A549 (cell line): ENCODE results near the gene ASB7.

ENCODE experiments used
- CTCF ChIP-seq: fragments of >200 bp; sonication (Bioruptor Twin); formaldehyde crosslinking; IDR thresholded peaks from 3 replicates; pipeline ENCODE4 v1.5.1; 2016
- ELK1 ChIP-seq: fragments of 150-350 bp; IDR thresholded peaks from 2 replicates; pipeline ENCODE4 v1.6.1; 2014; ENCODE audit warnings: low read depth, mild to moderate bottlenecking, low read length
- EP300 ChIP-seq, 2 experiments: fragments of >200 bp; sonication (Bioruptor Twin); formaldehyde crosslinking; IDR thresholded peaks; 2 replicates in 1 of 2; 3 replicates in 1 of 2; pipeline ENCODE4 v1.6.1; 2016 to 2017
- HDAC2 ChIP-seq: fragments of 200-600 bp; sonication (generic); IDR thresholded peaks from 2 replicates; pipeline ENCODE4 v1.6.1; 2016
- HMGXB4 ChIP-seq: fragments of 250-450 bp; sonication (Bioruptor Pico); IDR thresholded peaks from 2 replicates; pipeline ENCODE4 v1.5.0; 2021; ENCODE audit warnings: mild to moderate bottlenecking, moderate library complexity, borderline replicate concordance
- JUN ChIP-seq, 2 experiments: fragments of >200 bp; sonication (Bioruptor Twin); formaldehyde crosslinking; IDR thresholded peaks; 2 replicates in 1 of 2; 3 replicates in 1 of 2; pipeline ENCODE4 v1.6.1; 2016 to 2017
- KDM1A ChIP-seq: fragments of 200-600 bp; sonication (generic); IDR thresholded peaks from 2 replicates; pipeline ENCODE4 v1.6.1; 2016; ENCODE audit warnings: low read depth, mild to moderate bottlenecking
- MYC ChIP-seq: IDR thresholded peaks from 2 replicates; pipeline ENCODE4 v1.6.1; 2012; ENCODE audit warnings: mild to moderate bottlenecking, inconsistent platforms, low read length, improper control_type of control experiment, borderline replicate concordance
- POLR2A ChIP-seq: IDR thresholded peaks from 2 replicates; pipeline ENCODE4 v1.6.1; 2012; ENCODE audit warnings: mild to moderate bottlenecking, low read length
- POLR2AphosphoS2 ChIP-seq: conservative IDR thresholded peaks from 2 replicates; pipeline ENCODE4 v1.6.1; 2012; ENCODE audit warnings: low read length, improper control_type of control experiment, inconsistent platforms
- RAD21 ChIP-seq, 2 experiments: fragments of >200 bp in 1 of 2; sonication (Bioruptor Twin) in 1 of 2; formaldehyde crosslinking in 1 of 2; IDR thresholded peaks in 1 of 2; conservative IDR thresholded peaks in 1 of 2; 2 replicates in 1 of 2; 3 replicates in 1 of 2; pipeline ENCODE4 v1.6.1; 2012 to 2018; ENCODE audit warnings: inconsistent platforms in 1 of 2
- RARB ChIP-seq: fragments of 250-450 bp; sonication (Bioruptor Pico); IDR thresholded peaks from 2 replicates; pipeline ENCODE4 v1.8.0; 2021; ENCODE audit warnings: mild to moderate bottlenecking, moderate library complexity
- REST ChIP-seq: fragments of 200-600 bp; sonication (generic); IDR thresholded peaks from 2 replicates; pipeline ENCODE4 v1.6.1; 2016; ENCODE audit warnings: antibody characterized with exemption, mild to moderate bottlenecking, moderate library complexity
- SREBF2 ChIP-seq: fragments of 450-650 bp; IDR thresholded peaks from 2 replicates; pipeline ENCODE4 v1.6.1; 2014; ENCODE audit warnings: mild to moderate bottlenecking, moderate library complexity

- no peak for TF ChIP-seq RAD21 (conservative IDR thresholded peaks at IDR 0.05 in 1 of 2, IDR thresholded peaks at IDR 0.05 in 1 of 2)
- no peak for TF ChIP-seq CTCF
- no peak for TF ChIP-seq REST
- no peak for TF ChIP-seq ELK1
- TF ChIP-seq HDAC2 = no peak
- TF ChIP-seq MYC = no peak
- no peak for TF ChIP-seq KDM1A
- no peak for TF ChIP-seq SREBF2
- TF ChIP-seq POLR2A = no peak
- TF ChIP-seq JUN (IDR thresholded peaks at IDR 0.05) = no peak
- TF ChIP-seq POLR2AphosphoS2 = no peak
- TF ChIP-seq HMGXB4 (CRISPR knock-in tag) = no peak
- no peak for TF ChIP-seq EP300 (IDR thresholded peaks at IDR 0.05)
- no peak for TF ChIP-seq RARB (CRISPR knock-in tag)
Measured at GRCh38 chr15:100615801-100616200, 13.4 kb downstream of the ASB7 start.
